ENCODE measurements around the gene THRSP.

DNA sequence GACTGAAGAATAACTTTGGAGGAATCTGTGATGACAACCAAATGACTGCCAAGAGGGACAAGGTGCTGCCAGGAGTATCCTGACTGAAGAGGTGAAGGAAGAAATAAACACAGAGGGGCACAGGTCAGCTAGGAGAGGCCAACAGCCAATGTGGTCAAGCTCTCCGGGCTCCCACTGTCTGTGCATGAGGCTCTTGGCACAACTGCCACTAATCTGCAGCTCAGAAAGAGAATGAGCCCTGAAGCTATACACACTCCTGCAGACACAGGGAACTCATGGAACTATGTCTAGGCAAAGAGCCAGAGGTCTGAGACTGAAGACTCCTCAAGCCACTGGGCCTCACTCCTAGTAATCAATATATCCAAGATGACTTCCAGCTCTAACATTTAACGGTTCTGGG lies 7.0 kb downstream of the THRSP start:
- TF ChIP-seq ZFP30 (CRISPR knock-in tag; IDR thresholded peaks at IDR 0.05) (no peak), RARB (CRISPR knock-in tag; IDR thresholded peaks at IDR 0.05) (no peak), GLIS3 (CRISPR knock-in tag; IDR thresholded peaks at IDR 0.05) (no peak), OSR1 (CRISPR knock-in tag; IDR thresholded peaks at IDR 0.05) (no peak), ZFP3 (CRISPR knock-in tag; IDR thresholded peaks at IDR 0.05) (no peak), BACH2 (CRISPR knock-in tag; IDR thresholded peaks at IDR 0.05; ENCODE audit: borderline replicate concordance) (no peak), SNAI2 (CRISPR knock-in tag; IDR thresholded peaks at IDR 0.05) (no peak)
- TF ChIP-seq, protein P1, sequence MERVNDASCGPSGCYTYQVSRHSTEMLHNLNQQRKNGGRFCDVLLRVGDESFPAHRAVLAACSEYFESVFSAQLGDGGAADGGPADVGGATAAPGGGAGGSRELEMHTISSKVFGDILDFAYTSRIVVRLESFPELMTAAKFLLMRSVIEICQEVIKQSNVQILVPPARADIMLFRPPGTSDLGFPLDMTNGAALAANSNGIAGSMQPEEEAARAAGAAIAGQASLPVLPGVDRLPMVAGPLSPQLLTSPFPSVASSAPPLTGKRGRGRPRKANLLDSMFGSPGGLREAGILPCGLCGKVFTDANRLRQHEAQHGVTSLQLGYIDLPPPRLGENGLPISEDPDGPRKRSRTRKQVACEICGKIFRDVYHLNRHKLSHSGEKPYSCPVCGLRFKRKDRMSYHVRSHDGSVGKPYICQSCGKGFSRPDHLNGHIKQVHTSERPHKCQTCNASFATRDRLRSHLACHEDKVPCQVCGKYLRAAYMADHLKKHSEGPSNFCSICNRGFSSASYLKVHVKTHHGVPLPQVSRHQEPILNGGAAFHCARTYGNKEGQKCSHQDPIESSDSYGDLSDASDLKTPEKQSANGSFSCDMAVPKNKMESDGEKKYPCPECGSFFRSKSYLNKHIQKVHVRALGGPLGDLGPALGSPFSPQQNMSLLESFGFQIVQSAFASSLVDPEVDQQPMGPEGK (CRISPR knock-in tag; IDR thresholded peaks at IDR 0.05; ENCODE audit: borderline replicate concordance) = no peak
